ENCODE data around the gene CD22.

DNA sequence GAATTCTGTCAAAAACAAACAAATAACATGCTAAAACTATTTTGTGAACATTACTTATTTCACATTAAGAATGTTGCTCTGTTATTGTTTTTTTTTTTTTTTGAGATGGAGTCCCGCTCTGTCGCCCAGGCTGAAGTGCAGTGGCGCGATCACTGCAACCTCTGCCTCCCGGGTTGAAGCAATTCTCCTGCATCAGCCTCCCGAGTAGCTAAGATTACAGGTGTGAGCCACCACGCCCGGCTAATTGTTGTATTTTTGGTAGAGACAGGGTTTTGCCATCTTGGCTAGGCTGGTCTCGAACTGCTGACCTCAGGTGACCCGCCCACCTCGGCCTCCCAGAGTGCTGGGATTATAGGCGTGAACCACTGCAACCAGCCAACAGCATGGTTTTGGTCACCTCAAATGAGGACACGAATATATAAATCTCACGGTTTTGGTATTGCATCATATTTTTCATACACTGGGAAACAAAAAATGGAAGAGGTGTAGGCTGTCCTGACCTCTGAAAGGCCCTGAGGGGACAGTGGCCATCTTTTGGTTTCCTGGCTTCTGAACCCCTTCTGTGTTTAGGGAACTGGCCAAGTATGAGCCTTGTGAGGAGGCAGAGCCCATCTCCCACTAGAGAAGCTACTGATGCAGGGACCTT, 67.4 kb downstream of the CD22 start:
- TF ChIP-seq, protein P1, sequence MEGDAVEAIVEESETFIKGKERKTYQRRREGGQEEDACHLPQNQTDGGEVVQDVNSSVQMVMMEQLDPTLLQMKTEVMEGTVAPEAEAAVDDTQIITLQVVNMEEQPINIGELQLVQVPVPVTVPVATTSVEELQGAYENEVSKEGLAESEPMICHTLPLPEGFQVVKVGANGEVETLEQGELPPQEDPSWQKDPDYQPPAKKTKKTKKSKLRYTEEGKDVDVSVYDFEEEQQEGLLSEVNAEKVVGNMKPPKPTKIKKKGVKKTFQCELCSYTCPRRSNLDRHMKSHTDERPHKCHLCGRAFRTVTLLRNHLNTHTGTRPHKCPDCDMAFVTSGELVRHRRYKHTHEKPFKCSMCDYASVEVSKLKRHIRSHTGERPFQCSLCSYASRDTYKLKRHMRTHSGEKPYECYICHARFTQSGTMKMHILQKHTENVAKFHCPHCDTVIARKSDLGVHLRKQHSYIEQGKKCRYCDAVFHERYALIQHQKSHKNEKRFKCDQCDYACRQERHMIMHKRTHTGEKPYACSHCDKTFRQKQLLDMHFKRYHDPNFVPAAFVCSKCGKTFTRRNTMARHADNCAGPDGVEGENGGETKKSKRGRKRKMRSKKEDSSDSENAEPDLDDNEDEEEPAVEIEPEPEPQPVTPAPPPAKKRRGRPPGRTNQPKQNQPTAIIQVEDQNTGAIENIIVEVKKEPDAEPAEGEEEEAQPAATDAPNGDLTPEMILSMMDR (IDR thresholded peaks at IDR 0.05): no peak
- TF ChIP-seq POLR2A (IDR thresholded peaks at IDR 0.05): no peak
